ENCODE data around the gene GALK1. TPM values are rescaled to one million over a fixed set of nuclear protein-coding genes. Genes with fewer than 3 reads are reported as not detected.
A peak's percentile ranks its signal among the peaks of the same experiment; 100 is the strongest.

Gene GALK1
- total and polyA plus RNA-seq, 2 donors from 2014 or later, result 34.5 to 105 TPM

- no peak overlapping the region for H3K27ac ChIP-seq (ENCODE audit: low read depth in 2 of 2, low read length in 2 of 2)
- TF ChIP-seq CTCF (IDR thresholded peaks at IDR 0.05; ENCODE audit: borderline replicate concordance, extremely low read depth, insufficient read depth), result no peak
- no peaks in the 10 kb centered on the region for H3K9me3 ChIP-seq (ENCODE audit: control insufficient read depth in 2 of 3, insufficient read depth in 1 of 3, low read length in 3 of 3)
- no peaks in the 10 kb centered on the region for H3K27me3 ChIP-seq (ENCODE audit: control insufficient read depth, insufficient read depth, low read length)
- intact Hi-C loops (cut with DNase I), result loop anchor here (10.0 kb wide), 1 partner anchor 50 kb away; no protein-coding TSS in a partner anchor
- no peaks in the 10 kb centered on the region for H3K36me3 ChIP-seq (ENCODE audit: control insufficient read depth in 2 of 3, insufficient read depth in 3 of 3, low read length in 3 of 3)
- no peaks in the 10 kb centered on the region for H3K4me1 ChIP-seq (ENCODE audit: control insufficient read depth in 2 of 3, insufficient read depth in 2 of 3, low read depth in 1 of 3, low read length in 3 of 3)
- FAIRE-seq (no peak), DNase-seq (no peak)
- no peak overlapping the region for H3K9ac ChIP-seq (ENCODE audit: low read length in 3 of 3)
- H3K4me3 ChIP-seq (ENCODE audit: low read length in 3 of 3), result peak overlapping the region in 1 of 3 donors; percentile 32
Observed at GRCh38 chr17:75734674-75735294, 30.2 kb downstream of the GALK1 start.

GRCh38 chr17:75733471-75733870 lies 31.5 kb downstream of the GALK1 start:
- no peaks in the 10 kb centered on the region for H3K9me3 ChIP-seq (ENCODE audit: control insufficient read depth in 2 of 3, insufficient read depth in 1 of 3, low read length in 3 of 3)
- H3K27ac ChIP-seq (ENCODE audit: low read depth in 2 of 2, low read length in 2 of 2), result no peak overlapping the region
- no peaks in the 10 kb centered on the region for H3K27me3 ChIP-seq (ENCODE audit: control insufficient read depth, insufficient read depth, low read length)
- DNase-seq, result peak in 1 of 5 donors; percentile 67
- no peak overlapping the region for H3K9ac ChIP-seq (ENCODE audit: low read length in 3 of 3)
- no peak for FAIRE-seq
- H3K4me3 ChIP-seq (ENCODE audit: low read length in 3 of 3), result no peak overlapping the region
- intact Hi-C loops (cut with DNase I), result loop anchor here (10.0 kb wide), 1 partner anchor 49 kb away; no protein-coding TSS in a partner anchor
- no peak for TF ChIP-seq CTCF (IDR thresholded peaks at IDR 0.05; ENCODE audit: borderline replicate concordance, extremely low read depth, insufficient read depth)
- no peaks in the 10 kb centered on the region for H3K36me3 ChIP-seq (ENCODE audit: control insufficient read depth in 2 of 3, insufficient read depth in 3 of 3, low read length in 3 of 3)
- no peaks in the 10 kb centered on the region for H3K4me1 ChIP-seq (ENCODE audit: control insufficient read depth in 2 of 3, insufficient read depth in 2 of 3, low read depth in 1 of 3, low read length in 3 of 3)

- TF ChIP-seq CTCF (IDR thresholded peaks at IDR 0.05; ENCODE audit: borderline replicate concordance, extremely low read depth, insufficient read depth), result no peak
- Histone ChIP-seq H3K36me3 (ENCODE audit: control insufficient read depth in 2 of 3, insufficient read depth in 3 of 3, low read length in 3 of 3) (no peaks in the 10 kb centered on the region), H3K4me3 (ENCODE audit: low read length in 3 of 3) (no peak overlapping the region), H3K4me1 (ENCODE audit: control insufficient read depth in 2 of 3, insufficient read depth in 2 of 3, low read depth in 1 of 3, low read length in 3 of 3) (no peaks in the 10 kb centered on the region), H3K27me3 (ENCODE audit: control insufficient read depth, insufficient read depth, low read length) (no peaks in the 10 kb centered on the region), H3K27ac (ENCODE audit: low read depth in 2 of 2, low read length in 2 of 2) (no peak overlapping the region), H3K9me3 (ENCODE audit: control insufficient read depth in 2 of 3, insufficient read depth in 1 of 3, low read length in 3 of 3) (no peaks in the 10 kb centered on the region), H3K9ac (ENCODE audit: low read length in 3 of 3) (no peak overlapping the region)
- FAIRE-seq (no peak), DNase-seq (peak in 1 of 5 donors; percentile 59)
- intact Hi-C loops (cut with DNase I), result loop anchor here (10.0 kb wide), 1 partner anchor 47 kb away; no protein-coding TSS in a partner anchor
Observed at GRCh38 chr17:75731716-75732498, 33.1 kb downstream of the GALK1 start.
